ENCODE measurements around the gene PCLAF. TPM values are rescaled to one million over a fixed set of nuclear protein-coding genes. Genes with fewer than 3 reads are reported as not detected.
"Not testable (repeated sequence)": the region's sequence is repeated elsewhere in the genome, so short reads cannot be mapped to it uniquely, and the experiment has no call there.

PCLAF gene
- total RNA-seq, 1 donor from 2014 or later, result 65.5 TPM

- TF ChIP-seq, protein P1, sequence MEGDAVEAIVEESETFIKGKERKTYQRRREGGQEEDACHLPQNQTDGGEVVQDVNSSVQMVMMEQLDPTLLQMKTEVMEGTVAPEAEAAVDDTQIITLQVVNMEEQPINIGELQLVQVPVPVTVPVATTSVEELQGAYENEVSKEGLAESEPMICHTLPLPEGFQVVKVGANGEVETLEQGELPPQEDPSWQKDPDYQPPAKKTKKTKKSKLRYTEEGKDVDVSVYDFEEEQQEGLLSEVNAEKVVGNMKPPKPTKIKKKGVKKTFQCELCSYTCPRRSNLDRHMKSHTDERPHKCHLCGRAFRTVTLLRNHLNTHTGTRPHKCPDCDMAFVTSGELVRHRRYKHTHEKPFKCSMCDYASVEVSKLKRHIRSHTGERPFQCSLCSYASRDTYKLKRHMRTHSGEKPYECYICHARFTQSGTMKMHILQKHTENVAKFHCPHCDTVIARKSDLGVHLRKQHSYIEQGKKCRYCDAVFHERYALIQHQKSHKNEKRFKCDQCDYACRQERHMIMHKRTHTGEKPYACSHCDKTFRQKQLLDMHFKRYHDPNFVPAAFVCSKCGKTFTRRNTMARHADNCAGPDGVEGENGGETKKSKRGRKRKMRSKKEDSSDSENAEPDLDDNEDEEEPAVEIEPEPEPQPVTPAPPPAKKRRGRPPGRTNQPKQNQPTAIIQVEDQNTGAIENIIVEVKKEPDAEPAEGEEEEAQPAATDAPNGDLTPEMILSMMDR (conservative IDR thresholded peaks at IDR 0.05; ENCODE audit: low read depth, low read length), result no peak
- DNase-seq (ENCODE audit: low read depth), result peak; percentile 79
- H3K4me3 ChIP-seq (ENCODE audit: low read depth, low read length), result peak within 1 kb of the TSS; percentile 92
Measured at GRCh38 chr15:64387562-64388168, 6.4 kb upstream of the PCLAF start, which contains the start of gene TRIP4. Gene TRIP4 (plus strand): TSS chr15:64387836. CDS start chr15:64387864, 28 bp downstream.

GRCh38 chr15:64386291-64386690, 5.0 kb upstream of the PCLAF start:
- no peak for DNase-seq (ENCODE audit: low read depth)
- H3K4me3 ChIP-seq (ENCODE audit: low read depth, low read length), result no peak overlapping the region
- TF ChIP-seq, protein P1 (conservative IDR thresholded peaks at IDR 0.05; ENCODE audit: low read depth, low read length), result no peak

DNA sequence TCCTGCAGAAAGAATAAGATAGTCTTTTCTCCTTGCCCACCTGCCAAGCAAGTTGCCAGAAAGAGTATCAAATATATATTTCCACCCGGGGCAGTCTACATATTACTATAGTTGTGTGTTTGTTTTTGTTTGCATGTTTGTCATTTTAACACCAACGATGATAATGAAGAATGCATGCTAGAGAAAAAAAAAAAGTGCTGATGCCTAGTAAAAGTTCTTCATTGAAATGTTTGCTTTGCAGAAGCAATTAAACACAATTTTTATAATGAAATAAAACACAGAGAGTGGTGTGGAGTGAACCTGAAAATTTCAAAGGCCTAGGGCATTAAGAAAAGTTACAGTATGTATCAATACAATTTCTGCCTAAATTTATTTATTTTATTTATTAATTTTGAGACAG, 2.5 kb upstream of the PCLAF start:
- TF ChIP-seq, protein P1 (conservative IDR thresholded peaks at IDR 0.05; ENCODE audit: low read depth, low read length), result no peak
- DNase-seq (ENCODE audit: low read depth), result no peak
- H3K4me3 ChIP-seq (ENCODE audit: low read depth, low read length), result no peak overlapping the region

- not testable (repeated sequence) for DNase-seq (ENCODE audit: low read depth)
- H3K4me3 ChIP-seq (ENCODE audit: low read depth, low read length), result peak overlapping the region; percentile 67
Measured at GRCh38 chr15:64380130-64380870, 941 bp downstream of the PCLAF start.

GRCh38 chr15:64379216-64379960, 1.9 kb downstream of the PCLAF start:
- TF ChIP-seq, protein P1 (conservative IDR thresholded peaks at IDR 0.05; ENCODE audit: low read depth, low read length), result no peak
- H3K4me3 ChIP-seq (ENCODE audit: low read depth, low read length), result peak overlapping the region; percentile 20
- no peak for DNase-seq (ENCODE audit: low read depth)

GRCh38 chr15:64373360-64373759, 7.9 kb downstream of the PCLAF start:
- TF ChIP-seq, protein P1 (conservative IDR thresholded peaks at IDR 0.05; ENCODE audit: low read depth, low read length), result no peak
- no peak overlapping the region for H3K4me3 ChIP-seq (ENCODE audit: low read depth, low read length)
- DNase-seq (ENCODE audit: low read depth), result no peak

DNA sequence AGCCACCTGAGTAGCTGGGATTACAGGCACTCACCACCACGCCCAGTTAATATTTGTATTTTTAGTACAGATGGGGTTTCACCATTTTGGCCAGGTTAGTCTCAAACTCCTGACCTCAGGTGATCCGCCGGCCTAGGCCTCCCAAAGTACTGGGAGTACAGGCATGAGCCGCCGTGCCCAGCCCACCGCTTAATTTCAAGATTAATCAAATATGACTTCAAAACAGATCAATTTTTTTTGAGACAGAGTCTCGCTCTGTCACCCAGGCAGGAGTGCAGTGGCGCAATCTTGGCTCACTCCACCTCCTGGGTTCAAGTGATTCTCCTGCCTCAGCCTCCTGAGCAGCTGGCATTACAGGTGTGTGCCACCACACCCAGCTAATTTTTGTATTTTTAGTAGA, 9.9 kb downstream of the PCLAF start:
- not testable (repeated sequence) for H3K4me3 ChIP-seq (ENCODE audit: low read depth, low read length); DNase-seq (ENCODE audit: low read depth)

Measured in epithelial cell of proximal tubule (primary cell).